Activated naive CD8-positive, alpha-beta T cell treated with anti-CD3 and anti-CD28 coated beads, Interleukin-2, amount 50 U/mL, for 16 hours (primary cell): ENCODE results near the gene F5.
A peak's percentile ranks its signal among the peaks of the same experiment; 100 is the strongest.

ENCODE experiments used
- DNase-seq: peaks from one replicate; pipeline ENCODE4 v3.0.0-alpha.2; 2020; ENCODE audit warnings: low read depth, low spot score

F5 gene

GRCh38 chr1:169588112-169588511 lies 1.8 kb upstream of the F5 start:
- DNase-seq = no peak

- no peak for DNase-seq
Measured at GRCh38 chr1:169586067-169586394, 250 bp downstream of the F5 start.

- no peak for DNase-seq
Measured at GRCh38 chr1:169585181-169585580, 1.1 kb downstream of the F5 start.

- DNase-seq = no peak
Measured at GRCh38 chr1:169584483-169585144, 1.7 kb downstream of the F5 start.

- no peak for DNase-seq
Measured at GRCh38 chr1:169577981-169578738, 8.1 kb downstream of the F5 start.

GRCh38 chr1:169576935-169577331 lies 9.3 kb downstream of the F5 start:
- DNase-seq = no peak

- no peak for DNase-seq
Measured at GRCh38 chr1:169576241-169576934, 9.9 kb downstream of the F5 start.

GRCh38 chr1:169574336-169574735 lies 11.9 kb downstream of the F5 start:
- no peak for DNase-seq

- DNase-seq = no peak
Measured at GRCh38 chr1:169572187-169572586, 14.1 kb downstream of the F5 start.

GRCh38 chr1:169571450-169571849 lies 14.8 kb downstream of the F5 start:
- no peak for DNase-seq

GRCh38 chr1:169570172-169570574 lies 16.1 kb downstream of the F5 start:
- no peak for DNase-seq

- no peak for DNase-seq
Measured at GRCh38 chr1:169568497-169568896, 17.8 kb downstream of the F5 start.

GRCh38 chr1:169565335-169566271 lies 20.7 kb downstream of the F5 start:
- DNase-seq = no peak

- no peak for DNase-seq
Measured at GRCh38 chr1:169563650-169564049, 22.6 kb downstream of the F5 start.

GRCh38 chr1:169563019-169563615 lies 23.2 kb downstream of the F5 start:
- no peak for DNase-seq

GRCh38 chr1:169561692-169562091 lies 24.6 kb downstream of the F5 start:
- DNase-seq = no peak

GRCh38 chr1:169557131-169557530 lies 29.1 kb downstream of the F5 start:
- DNase-seq = no peak

GRCh38 chr1:169550294-169550693 lies 36.0 kb downstream of the F5 start:
- DNase-seq = no peak

GRCh38 chr1:169548282-169548681 lies 38.0 kb downstream of the F5 start:
- DNase-seq = no peak

- peak; percentile 9 for DNase-seq
Measured at GRCh38 chr1:169546087-169546995, 39.9 kb downstream of the F5 start.
